Subcutaneous abdominal adipose tissue (tissue), 5 donors: ENCODE measurements around the gene PTPN2.

ENCODE experiments used
- H3K27ac ChIP-seq: one replicate; pipeline ENCODE4 v1.7.0; 2013; ENCODE audit warnings: low read depth, mild to moderate bottlenecking, inconsistent platforms, low read length, moderate library complexity
- H3K27me3 ChIP-seq, 5 donors: one replicate each; pipeline ENCODE4 v1.7.0; 2013; ENCODE audit warnings: low read length in 5 of 5, inconsistent platforms in 1 of 5; ENCODE audit not compliant: control insufficient read depth in 5 of 5, insufficient read depth in 4 of 5
- H3K36me3 ChIP-seq, 5 donors: one replicate each; pipeline ENCODE4 v1.7.0; 2013; ENCODE audit warnings: low read length in 5 of 5; ENCODE audit not compliant: control insufficient read depth in 5 of 5, insufficient read depth in 5 of 5
- H3K4me1 ChIP-seq, 5 donors: one replicate each; pipeline ENCODE4 v1.7.0; 2013; ENCODE audit warnings: low read length in 5 of 5, mild to moderate bottlenecking in 3 of 5, moderate library complexity in 1 of 5; ENCODE audit not compliant: control insufficient read depth in 5 of 5, insufficient read depth in 5 of 5
- H3K4me3 ChIP-seq, 5 donors: one replicate each; pipeline ENCODE4 v1.7.0; 2013; ENCODE audit warnings: low read length in 5 of 5, low read depth in 1 of 5
- H3K9ac ChIP-seq, 5 donors: one replicate each; pipeline ENCODE4 v1.7.0; 2013; ENCODE audit warnings: low read length in 5 of 5, mild to moderate bottlenecking in 4 of 5, moderate library complexity in 3 of 5
- H3K9me3 ChIP-seq, 5 donors: one replicate each; pipeline ENCODE4 v1.7.0; 2013; ENCODE audit warnings: low read length in 5 of 5; ENCODE audit not compliant: control insufficient read depth in 5 of 5
- donor health status: healthy.
- donor health status: healthy.
- donor health status: healthy.
- donor health status: healthy.
- donor health status: healthy.

PTPN2 gene

DNA sequence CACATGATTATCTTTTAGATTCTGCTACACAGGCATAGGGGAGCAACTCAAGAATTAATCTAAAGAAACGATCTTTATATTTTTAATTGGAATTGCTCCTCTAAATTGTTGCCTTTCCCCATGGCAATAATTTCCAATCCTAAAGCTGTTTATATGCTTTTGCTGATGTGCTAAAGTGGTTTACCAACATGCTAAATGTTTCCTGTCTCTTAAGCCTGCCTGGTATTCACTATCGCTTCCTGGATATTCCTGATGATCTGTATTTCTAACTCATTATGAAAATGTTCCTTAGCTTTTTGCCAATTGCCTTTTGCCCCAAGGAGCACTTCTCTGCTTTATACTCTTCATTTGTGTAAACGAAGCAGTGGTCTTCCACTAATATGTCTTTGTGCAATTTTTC is 65.8 kb downstream of the PTPN2 start:
- H3K9ac ChIP-seq = no peak overlapping the region
- no peaks in the 10 kb centered on the region for H3K9me3 ChIP-seq
- H3K4me1 ChIP-seq = peaks cover 0 to 16% (median 5%) of the 10 kb centered on the region in 5 donors
- peaks cover 18 to 36% (median 23%) of the 10 kb centered on the region in 5 donors for H3K36me3 ChIP-seq
- no peak overlapping the region for H3K27ac ChIP-seq
- H3K27me3 ChIP-seq = no peaks in the 10 kb centered on the region
- H3K4me3 ChIP-seq = no peak overlapping the region

GRCh38 chr18:12816451-12816850 is 67.6 kb downstream of the PTPN2 start:
- no peak overlapping the region for H3K9ac ChIP-seq
- H3K27me3 ChIP-seq = no peaks in the 10 kb centered on the region
- H3K9me3 ChIP-seq = no peaks in the 10 kb centered on the region
- no peak overlapping the region for H3K4me3 ChIP-seq
- peaks cover 11 to 37% (median 22%) of the 10 kb centered on the region in 5 donors for H3K36me3 ChIP-seq
- peaks cover 0 to 16% (median 5%) of the 10 kb centered on the region in 5 donors for H3K4me1 ChIP-seq
- H3K27ac ChIP-seq = no peak overlapping the region

GRCh38 chr18:12811191-12811950 is 72.7 kb downstream of the PTPN2 start:
- Histone ChIP-seq H3K4me3 (no peak overlapping the region), H3K36me3 (peaks cover 14 to 48% (median 28%) of the 10 kb centered on the region in 5 donors), H3K27ac (no peak overlapping the region), H3K9ac (no peak overlapping the region), H3K4me1 (no peaks in the 10 kb centered on the region), H3K27me3 (no peaks in the 10 kb centered on the region), H3K9me3 (no peaks in the 10 kb centered on the region)

DNA sequence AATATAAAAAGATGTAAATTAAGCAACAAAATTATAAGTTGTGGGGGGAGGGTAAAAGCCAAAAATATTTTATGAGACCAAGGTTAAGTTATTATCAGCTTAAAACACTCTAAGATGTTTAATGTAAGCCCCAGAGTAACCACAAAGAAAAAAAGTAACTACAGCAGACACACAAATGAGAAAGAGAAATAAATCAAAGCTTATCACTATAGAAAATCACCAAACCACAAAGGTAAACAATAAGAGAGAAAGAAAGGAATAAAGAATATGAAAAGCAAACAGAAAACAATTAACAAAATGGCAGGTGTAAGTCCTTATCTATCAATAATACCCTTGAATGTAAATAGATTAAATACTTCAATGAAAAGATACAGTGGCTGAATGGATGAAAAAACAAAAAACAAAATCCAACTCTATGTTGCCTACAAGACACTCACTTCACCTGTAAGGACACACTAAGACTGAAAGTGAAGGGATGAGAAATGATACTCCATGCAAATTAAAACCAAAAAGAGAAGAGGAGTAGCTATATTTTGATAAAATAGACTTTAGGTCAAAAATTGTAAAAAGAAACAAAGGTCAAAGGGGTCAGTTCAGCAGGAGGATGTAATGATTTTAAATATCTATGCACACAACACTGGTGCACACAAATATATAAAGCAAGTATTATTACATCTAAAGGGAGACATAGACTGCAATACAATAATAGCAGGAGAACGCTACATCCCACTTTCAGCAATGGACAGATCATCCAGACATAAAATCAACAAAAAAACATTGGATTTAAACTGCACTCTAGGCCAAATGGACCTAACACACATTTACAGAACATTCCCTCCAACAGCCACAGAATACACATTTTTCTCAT is 80.7 kb downstream of the PTPN2 start:
- H3K4me3 ChIP-seq = no peak overlapping the region
- no peaks in the 10 kb centered on the region for H3K9me3 ChIP-seq
- H3K27me3 ChIP-seq = no peaks in the 10 kb centered on the region

GRCh38 chr18:12802538-12802937 is 81.5 kb downstream of the PTPN2 start:
- no peak overlapping the region for H3K9ac ChIP-seq
- no peaks in the 10 kb centered on the region for H3K9me3 ChIP-seq
- H3K27me3 ChIP-seq = no peaks in the 10 kb centered on the region
- no peak overlapping the region for H3K27ac ChIP-seq
- no peak overlapping the region for H3K4me3 ChIP-seq
- H3K36me3 ChIP-seq = peaks cover 2 to 17% (median 11%) of the 10 kb centered on the region in 5 donors
- H3K4me1 ChIP-seq = no peaks in the 10 kb centered on the region

More for the DNA sequence above, 80.7 kb downstream of the PTPN2 start:
- H3K27ac ChIP-seq = no peak overlapping the region
- no peak overlapping the region for H3K9ac ChIP-seq
- H3K36me3 ChIP-seq = peaks cover 0 to 11% (median 6%) of the 10 kb centered on the region in 5 donors
- no peaks in the 10 kb centered on the region for H3K4me1 ChIP-seq

DNA sequence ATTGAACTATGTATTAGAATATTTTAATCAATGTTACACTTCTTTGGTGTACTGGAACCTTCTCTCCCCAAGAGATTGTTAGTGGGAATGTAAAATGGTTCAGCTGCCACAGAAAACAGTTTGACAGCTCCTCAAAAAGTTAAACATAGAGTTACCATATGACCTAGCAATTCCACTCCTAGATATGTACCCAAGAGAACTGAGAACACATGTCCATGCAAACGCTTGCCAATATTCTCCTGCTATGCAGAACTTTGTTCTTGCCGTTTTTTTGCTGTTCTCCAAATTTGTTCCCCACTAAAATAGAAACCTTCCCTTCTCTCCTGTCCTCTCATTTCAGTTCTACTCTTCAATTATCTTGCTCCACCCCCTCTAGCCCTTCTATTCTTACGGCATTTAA is 87.6 kb downstream of the PTPN2 start:
- no peaks in the 10 kb centered on the region for H3K4me1 ChIP-seq
- H3K9me3 ChIP-seq = no peaks in the 10 kb centered on the region
- no peak overlapping the region for H3K27ac ChIP-seq
- H3K9ac ChIP-seq = no peak overlapping the region
- H3K4me3 ChIP-seq = no peak overlapping the region
- peaks cover 11 to 34% (median 18%) of the 10 kb centered on the region in 5 donors for H3K36me3 ChIP-seq
- H3K27me3 ChIP-seq = no peaks in the 10 kb centered on the region

- H3K27me3 ChIP-seq = no peaks in the 10 kb centered on the region
- H3K36me3 ChIP-seq = peaks cover 4 to 23% (median 8%) of the 10 kb centered on the region in 5 donors
- H3K9ac ChIP-seq = no peak overlapping the region
- no peaks in the 10 kb centered on the region for H3K9me3 ChIP-seq
- no peak overlapping the region for H3K4me3 ChIP-seq
- no peak overlapping the region for H3K27ac ChIP-seq
- H3K4me1 ChIP-seq = peaks cover 0 to 7% (median 0%) of the 10 kb centered on the region in 5 donors
These were observed 92.4 kb downstream of the PTPN2 start for GRCh38 chr18:12791610-12792009.

DNA sequence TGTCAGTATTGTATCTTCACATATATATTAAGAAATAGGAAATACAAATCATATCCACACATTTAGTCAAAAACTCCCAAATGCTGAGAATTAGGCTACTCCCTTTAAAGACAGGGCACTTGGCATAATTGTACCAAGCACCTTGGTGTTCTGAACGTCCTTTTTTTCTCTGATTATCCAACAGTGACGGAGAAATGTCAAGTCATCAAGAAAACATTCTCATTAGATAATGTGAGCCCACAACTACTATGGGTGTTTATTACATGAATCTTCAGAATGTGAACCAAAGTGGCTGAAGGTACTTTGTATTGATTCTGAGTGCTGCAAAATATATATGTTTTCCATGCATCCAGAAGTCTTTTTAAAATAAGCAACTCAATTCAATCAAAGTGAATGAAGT is 97.4 kb downstream of the PTPN2 start:
- no peaks in the 10 kb centered on the region for H3K27me3 ChIP-seq
- H3K9ac ChIP-seq = no peak overlapping the region
- H3K9me3 ChIP-seq = no peaks in the 10 kb centered on the region
- peaks cover 0 to 6% (median 0%) of the 10 kb centered on the region in 5 donors for H3K36me3 ChIP-seq
- H3K4me1 ChIP-seq = peaks cover 0 to 7% (median 0%) of the 10 kb centered on the region in 5 donors
- no peak overlapping the region for H3K27ac ChIP-seq
- no peak overlapping the region for H3K4me3 ChIP-seq

- Histone ChIP-seq H3K4me1 (peaks cover 0 to 1% (median 0%) of the 10 kb centered on the region in 5 donors), H3K27me3 (no peaks in the 10 kb centered on the region), H3K9me3 (peaks cover 0 to 4% (median 0%) of the 10 kb centered on the region in 5 donors), H3K36me3 (peaks cover 0 to 3% (median 0%) of the 10 kb centered on the region in 5 donors), H3K27ac (no peak overlapping the region), H3K9ac (no peak overlapping the region), H3K4me3 (no peak overlapping the region)
These were observed 100.5 kb downstream of the PTPN2 start for GRCh38 chr18:12783524-12783923.

GRCh38 chr18:12782521-12782920 is 101.5 kb downstream of the PTPN2 start:
- Histone ChIP-seq H3K4me3 (no peak overlapping the region), H3K27me3 (no peaks in the 10 kb centered on the region), H3K9me3 (peaks cover 0 to 4% (median 0%) of the 10 kb centered on the region in 5 donors), H3K27ac (no peak overlapping the region), H3K9ac (no peak overlapping the region), H3K4me1 (no peaks in the 10 kb centered on the region), H3K36me3 (peaks cover 0 to 3% (median 0%) of the 10 kb centered on the region in 5 donors)
